ENCODE results near the gene ANXA11.

The ANXA11 gene

DNA sequence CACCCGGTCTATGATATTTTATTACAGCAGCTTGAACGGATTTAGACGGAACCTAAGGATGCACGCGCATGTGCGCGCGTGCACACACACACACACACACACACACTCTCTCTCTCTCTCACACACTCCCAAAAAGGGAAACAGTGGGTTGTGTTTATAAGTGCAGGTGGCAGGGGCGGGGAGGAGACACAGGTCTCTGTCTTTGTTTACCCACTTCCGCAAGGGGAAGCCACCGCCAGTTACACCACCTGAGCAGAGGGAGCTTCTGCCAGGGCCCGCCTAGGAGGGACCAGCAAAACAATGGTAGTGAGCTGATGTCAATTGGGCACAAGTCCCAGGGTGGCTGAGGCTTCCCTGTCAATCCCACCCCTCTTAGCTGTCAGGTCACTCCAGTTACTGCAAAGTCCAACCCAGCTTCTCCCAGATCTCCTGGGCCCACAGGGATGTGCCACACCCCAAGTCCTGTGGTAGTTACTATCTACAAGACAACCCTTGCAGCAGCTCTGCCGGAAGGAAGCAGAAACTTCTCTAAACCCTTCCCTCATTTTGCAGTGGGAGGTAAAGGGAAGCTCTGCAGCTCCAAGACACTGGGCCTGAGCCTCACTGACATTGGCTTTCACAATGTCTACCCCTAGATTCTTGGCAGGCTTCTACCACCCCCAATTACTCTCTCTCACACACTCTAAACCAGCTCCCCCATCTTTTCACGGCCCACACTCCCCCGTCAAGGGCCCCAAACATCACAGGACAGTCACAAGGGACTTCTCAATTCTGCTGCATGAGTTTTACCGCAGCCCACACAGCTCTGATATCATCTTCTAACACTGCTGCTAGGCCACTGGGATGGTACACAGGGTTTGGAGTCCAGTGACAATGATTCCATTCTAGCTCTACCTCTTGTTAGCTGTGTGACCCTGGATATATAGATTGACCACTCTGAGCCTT lies 17.6 kb downstream of the ANXA11 start:
- Mint-ChIP-seq H3K27ac (peak overlapping the region; percentile 78), H3K9me3 (no peaks in the 10 kb centered on the region), H3K27me3 (no peaks in the 10 kb centered on the region), H3K36me3 (ENCODE audit: low read depth) (peaks cover 49% of the 10 kb centered on the region), H3K4me1 (ENCODE audit: low read depth) (peaks cover 88% of the 10 kb centered on the region), H3K4me3 (peak overlapping the region; percentile 33)
- intact Hi-C loops (cut with micrococcal nuclease), result loop anchor here (2.0 kb wide), 1 partner anchor 15 kb away; no protein-coding TSS in a partner anchor

- H3K27ac Mint-ChIP-seq, result peak overlapping the region; percentile 78
- peaks cover 46% of the 10 kb centered on the region for H3K36me3 Mint-ChIP-seq (ENCODE audit: low read depth)
- intact Hi-C loops (cut with micrococcal nuclease), result loop anchor here (2.0 kb wide), 1 partner anchor 16 kb away; no protein-coding TSS in a partner anchor
- H3K4me3 Mint-ChIP-seq, result peak overlapping the region; percentile 33
- peaks cover 85% of the 10 kb centered on the region for H3K4me1 Mint-ChIP-seq (ENCODE audit: low read depth)
- no peaks in the 10 kb centered on the region for H3K27me3 Mint-ChIP-seq
- H3K9me3 Mint-ChIP-seq, result no peaks in the 10 kb centered on the region
Observed at GRCh38 chr10:80187060-80187459, 18.3 kb downstream of the ANXA11 start.

GRCh38 chr10:80186364-80187012 lies 18.8 kb downstream of the ANXA11 start:
- no peak overlapping the region for H3K4me3 Mint-ChIP-seq
- H3K9me3 Mint-ChIP-seq, result no peaks in the 10 kb centered on the region
- peak overlapping the region; percentile 78 for H3K27ac Mint-ChIP-seq
- peaks cover 45% of the 10 kb centered on the region for H3K36me3 Mint-ChIP-seq (ENCODE audit: low read depth)
- H3K27me3 Mint-ChIP-seq, result no peaks in the 10 kb centered on the region
- intact Hi-C loops (cut with micrococcal nuclease), result loop anchor here (2.0 kb wide), 1 partner anchor 16 kb away; no protein-coding TSS in a partner anchor
- H3K4me1 Mint-ChIP-seq (ENCODE audit: low read depth), result peaks cover 84% of the 10 kb centered on the region

- H3K4me1 Mint-ChIP-seq (ENCODE audit: low read depth), result peaks cover 84% of the 10 kb centered on the region
- no peak overlapping the region for H3K4me3 Mint-ChIP-seq
- peak overlapping the region; percentile 78 for H3K27ac Mint-ChIP-seq
- peaks cover 48% of the 10 kb centered on the region for H3K36me3 Mint-ChIP-seq (ENCODE audit: low read depth)
- no peaks in the 10 kb centered on the region for H3K27me3 Mint-ChIP-seq
- intact Hi-C loops (cut with micrococcal nuclease), result loop anchor here (2.0 kb wide), 1 partner anchor 17 kb away; no protein-coding TSS in a partner anchor
- H3K9me3 Mint-ChIP-seq, result no peaks in the 10 kb centered on the region
Observed at GRCh38 chr10:80185578-80186299, 19.6 kb downstream of the ANXA11 start.

DNA sequence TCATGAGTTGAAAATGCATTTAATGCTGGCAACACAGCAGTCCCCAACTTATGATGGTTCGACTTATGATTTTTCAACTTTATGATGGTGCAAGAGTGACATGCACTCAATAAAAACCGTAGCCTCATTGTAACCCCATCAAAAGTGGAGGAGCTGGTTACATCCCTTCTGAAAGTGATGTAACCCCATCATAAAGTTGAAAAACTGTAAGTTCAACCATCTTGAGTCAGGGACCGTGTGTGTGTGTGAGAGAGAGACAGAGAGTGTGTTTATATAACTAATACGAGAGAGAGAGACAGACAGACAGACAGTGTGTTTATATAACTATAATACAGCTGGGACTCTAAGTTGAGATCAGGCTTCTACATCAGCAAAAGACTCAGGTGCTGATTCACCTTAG lies 21.0 kb downstream of the ANXA11 start:
- H3K4me1 Mint-ChIP-seq (ENCODE audit: low read depth), result peaks cover 80% of the 10 kb centered on the region
- no peak overlapping the region for H3K27ac Mint-ChIP-seq
- intact Hi-C loops (cut with micrococcal nuclease), result no loop called here
- H3K4me3 Mint-ChIP-seq, result no peak overlapping the region
- H3K36me3 Mint-ChIP-seq (ENCODE audit: low read depth), result peaks cover 60% of the 10 kb centered on the region
- H3K27me3 Mint-ChIP-seq, result no peaks in the 10 kb centered on the region
- H3K9me3 Mint-ChIP-seq, result no peaks in the 10 kb centered on the region

DNA sequence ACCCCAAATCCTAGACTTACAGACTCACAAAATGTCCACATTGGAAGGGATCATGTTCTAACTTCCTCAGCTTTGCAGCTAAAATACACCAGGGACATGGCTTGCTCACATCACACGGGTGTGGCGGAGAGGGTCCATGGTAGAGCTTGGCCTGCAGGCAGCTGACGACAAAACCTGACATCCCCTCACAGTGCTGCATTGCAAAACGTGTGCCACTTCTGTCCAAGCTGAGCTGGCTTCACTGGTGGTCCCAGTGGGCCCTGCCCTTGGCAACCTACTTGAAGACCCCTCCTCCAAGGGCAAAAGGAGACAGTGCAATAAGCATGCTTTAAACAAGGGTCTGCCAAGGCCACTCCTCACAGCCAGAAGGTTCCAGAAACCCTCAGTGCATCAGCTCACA lies 21.9 kb downstream of the ANXA11 start:
- Mint-ChIP-seq H3K36me3 (ENCODE audit: low read depth) (peaks cover 69% of the 10 kb centered on the region), H3K4me1 (ENCODE audit: low read depth) (peaks cover 80% of the 10 kb centered on the region), H3K4me3 (no peak overlapping the region), H3K9me3 (no peaks in the 10 kb centered on the region), H3K27ac (peak overlapping the region; percentile 47), H3K27me3 (no peaks in the 10 kb centered on the region)
- intact Hi-C loops (cut with micrococcal nuclease), result no loop called here

DNA sequence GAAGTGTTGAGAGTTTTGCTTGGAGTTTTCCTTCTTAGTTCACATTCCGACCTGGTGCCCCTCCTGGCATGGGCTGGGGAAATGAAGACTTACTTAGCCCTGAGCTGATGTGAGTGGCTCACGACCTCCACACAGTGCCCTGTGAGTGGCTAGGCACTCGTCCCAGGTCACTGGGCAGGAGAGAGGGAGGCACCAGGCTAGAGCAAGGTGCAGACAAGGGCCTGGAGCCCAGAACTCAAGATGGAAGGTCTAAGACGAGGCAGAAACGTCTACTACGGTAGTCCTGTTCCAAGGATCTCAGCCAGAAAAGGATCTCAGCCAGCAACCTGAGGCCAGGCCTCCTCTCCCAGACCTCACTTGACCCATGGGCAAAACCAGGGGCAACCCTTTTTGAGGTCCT lies 22.4 kb downstream of the ANXA11 start:
- no peaks in the 10 kb centered on the region for H3K27me3 Mint-ChIP-seq
- intact Hi-C loops (cut with micrococcal nuclease), result no loop called here
- H3K9me3 Mint-ChIP-seq, result no peaks in the 10 kb centered on the region
- H3K4me3 Mint-ChIP-seq, result no peak overlapping the region
- peaks cover 80% of the 10 kb centered on the region for H3K4me1 Mint-ChIP-seq (ENCODE audit: low read depth)
- H3K36me3 Mint-ChIP-seq (ENCODE audit: low read depth), result peaks cover 73% of the 10 kb centered on the region
- H3K27ac Mint-ChIP-seq, result peak overlapping the region; percentile 47

- Mint-ChIP-seq H3K27ac (peak overlapping the region; percentile 45), H3K4me1 (ENCODE audit: low read depth) (peaks cover 68% of the 10 kb centered on the region), H3K9me3 (no peaks in the 10 kb centered on the region), H3K4me3 (no peak overlapping the region), H3K27me3 (no peaks in the 10 kb centered on the region), H3K36me3 (ENCODE audit: low read depth) (peaks cover 87% of the 10 kb centered on the region)
- intact Hi-C loops (cut with micrococcal nuclease), result no loop called here
Observed at GRCh38 chr10:80177781-80178636, 27.3 kb downstream of the ANXA11 start.

DNA sequence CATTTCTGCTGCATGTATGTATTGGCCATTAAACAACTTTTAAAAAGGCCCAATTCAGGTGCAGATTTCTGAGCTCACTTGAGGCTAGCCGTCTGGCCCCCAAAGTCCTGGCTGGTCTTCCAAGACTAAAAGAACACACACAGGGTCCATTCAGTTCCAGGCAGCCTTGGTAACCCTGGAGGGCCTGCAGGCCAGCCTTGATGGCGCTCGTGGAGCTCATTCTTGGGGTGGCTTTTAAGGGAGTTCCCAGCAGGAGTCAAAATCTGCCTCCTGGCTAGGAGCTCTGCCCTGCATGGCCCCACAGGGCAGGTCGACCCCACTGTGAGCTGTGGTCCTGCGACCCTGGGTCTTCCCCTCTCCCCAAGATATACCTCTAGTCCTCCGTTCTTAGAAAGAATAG lies 28.8 kb downstream of the ANXA11 start:
- peak overlapping the region; percentile 9 for H3K27ac Mint-ChIP-seq
- peaks cover 72% of the 10 kb centered on the region for H3K4me1 Mint-ChIP-seq (ENCODE audit: low read depth)
- intact Hi-C loops (cut with micrococcal nuclease), result no loop called here

DNA sequence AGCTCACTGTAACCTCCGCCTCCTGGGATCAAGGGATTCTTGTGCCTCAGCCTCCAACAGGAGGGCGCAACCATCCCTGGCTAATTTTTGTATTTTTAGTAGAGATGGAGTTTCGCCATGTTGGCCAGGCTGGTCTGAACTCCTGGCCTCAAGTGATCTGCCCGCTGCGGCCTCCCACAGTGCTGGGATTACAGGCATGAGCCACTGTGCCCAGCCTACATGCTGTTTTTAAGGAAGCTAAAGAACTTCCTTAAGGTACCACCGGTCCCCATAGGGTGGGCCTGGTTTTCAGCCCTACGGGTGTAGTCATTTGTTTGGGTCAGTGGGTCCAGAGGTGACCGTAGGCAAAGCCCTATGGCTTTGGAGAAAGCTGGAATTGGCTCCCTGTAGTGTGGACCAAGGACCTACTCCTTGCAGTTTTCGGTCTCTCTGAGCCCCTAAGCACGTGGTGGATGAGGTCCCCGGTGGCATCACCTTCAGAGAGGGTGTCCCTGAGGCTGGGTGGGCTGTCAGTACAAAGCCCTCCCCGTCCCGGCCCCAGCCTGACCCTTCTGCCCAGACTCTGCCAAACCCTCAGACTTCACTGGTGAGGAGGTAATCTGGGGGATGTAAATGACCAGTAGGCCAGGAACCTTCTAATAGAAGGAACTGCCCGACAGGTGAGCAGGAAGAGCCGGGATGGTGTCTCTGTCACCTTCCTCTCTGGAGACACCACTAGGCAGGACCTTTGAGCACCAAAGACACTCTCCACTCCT lies 30.5 kb downstream of the ANXA11 start:
- peaks cover 86% of the 10 kb centered on the region for H3K4me1 Mint-ChIP-seq (ENCODE audit: low read depth)
- H3K4me3 Mint-ChIP-seq, result no peak overlapping the region
- H3K27me3 Mint-ChIP-seq, result no peaks in the 10 kb centered on the region
- H3K27ac Mint-ChIP-seq, result no peak overlapping the region
- intact Hi-C loops (cut with micrococcal nuclease), result no loop called here
- H3K36me3 Mint-ChIP-seq (ENCODE audit: low read depth), result peaks cover 94% of the 10 kb centered on the region
- no peaks in the 10 kb centered on the region for H3K9me3 Mint-ChIP-seq

More for the DNA sequence above, 28.8 kb downstream of the ANXA11 start:
- Mint-ChIP-seq H3K9me3 (no peaks in the 10 kb centered on the region), H3K4me3 (no peak overlapping the region), H3K36me3 (ENCODE audit: low read depth) (peaks cover 91% of the 10 kb centered on the region), H3K27me3 (no peaks in the 10 kb centered on the region)

GRCh38 chr10:80173466-80173865 lies 31.9 kb downstream of the ANXA11 start:
- Mint-ChIP-seq H3K27ac (no peak overlapping the region), H3K36me3 (ENCODE audit: low read depth) (peaks cover 94% of the 10 kb centered on the region), H3K4me3 (no peak overlapping the region), H3K27me3 (no peaks in the 10 kb centered on the region), H3K9me3 (no peaks in the 10 kb centered on the region), H3K4me1 (ENCODE audit: low read depth) (peaks cover 86% of the 10 kb centered on the region)
- intact Hi-C loops (cut with micrococcal nuclease), result no loop called here

GRCh38 chr10:80172896-80173295 lies 32.4 kb downstream of the ANXA11 start:
- H3K27me3 Mint-ChIP-seq, result no peaks in the 10 kb centered on the region
- H3K36me3 Mint-ChIP-seq (ENCODE audit: low read depth), result peaks cover 94% of the 10 kb centered on the region
- H3K4me1 Mint-ChIP-seq (ENCODE audit: low read depth), result peaks cover 86% of the 10 kb centered on the region
- H3K27ac Mint-ChIP-seq, result no peak overlapping the region
- intact Hi-C loops (cut with micrococcal nuclease), result no loop called here
- no peak overlapping the region for H3K4me3 Mint-ChIP-seq
- H3K9me3 Mint-ChIP-seq, result no peaks in the 10 kb centered on the region
